Lower leg skin (tissue), 4 donors: Measurements from ENCODE around the gene RPTOR. TPM values are rescaled to one million over a fixed set of nuclear protein-coding genes. Genes with fewer than 3 reads are reported as not detected.

Experiments
- DNase-seq, 2 donors: peaks; one replicate each; pipeline ENCODE4 v3.0.0-alpha.2; 2019; ENCODE audit warnings: low spot score in 2 of 2
- H3K4me3 ChIP-seq: fragments of 200-600 bp; sonication (generic); 2 replicates; pipeline ENCODE4 v1.5.1; 2017; ENCODE audit warnings: mild to moderate bottlenecking, low read depth; ENCODE audit not compliant: poor library complexity, severe bottlenecking
- CTCF ChIP-seq, 3 donors: fragments of 450-650 bp; IDR thresholded peaks; one replicate each; pipeline ENCODE4 v1.5.1; 2016; ENCODE audit warnings: antibody characterized with exemption in 3 of 3, mild to moderate bottlenecking in 3 of 3, moderate library complexity in 2 of 3
- POLR2A ChIP-seq, 2 donors: fragments of 450-650 bp; IDR thresholded peaks; one replicate each; pipeline ENCODE4 v1.6.1; 2016 to 2017; ENCODE audit warnings: antibody characterized with exemption in 2 of 2, mild to moderate bottlenecking in 1 of 2, moderate library complexity in 1 of 2
- WGBS, 2 donors: methylation state at CpG; one replicate each; pipeline ENCODE4 v1.1.5; 2018; 5-methylcytosine and 5-hydroxymethylcytosine counted together
- intact Hi-C: fragments of 100-400 bp; cut with DNase I; formaldehyde crosslinking; loops from one replicate; pipeline ENCODE4 v1.15.0; 2023; ENCODE audit warnings: low total_unique reads
- total RNA-seq, 4 donors: library from RNA; depleted of rRNA; stranded (reverse); fragments of >200 nt; gene quantifications; one replicate each; pipeline ENCODE4 v1.1.0, GENCODE V29; 2016

The RPTOR gene
- total RNA-seq, 4 donors from 2014 or later: 30.7 to 68.2 (median 39.8) TPM

GRCh38 chr17:80937462-80938381 lies 393.1 kb downstream of the RPTOR start:
- 86 to 90% methylated on average over 28 of the region's 28 CpGs for WGBS, 2 donors
- intact Hi-C loops: no loop called here
- H3K4me3 ChIP-seq: no peak overlapping the region
- DNase-seq: no peak
- TF ChIP-seq POLR2A (IDR thresholded peaks at IDR 0.05) (no peak), CTCF (IDR thresholded peaks at IDR 0.05) (no peak)

GRCh38 chr17:80938556-80938955 lies 393.9 kb downstream of the RPTOR start:
- WGBS, 2 donors: 82 to 83% methylated on average over 12 of the region's 12 CpGs
- intact Hi-C loops: no loop called here

GRCh38 chr17:80939151-80940145 lies 394.8 kb downstream of the RPTOR start:
- WGBS, 2 donors: 95 to 96% methylated on average over 27 of the region's 27 CpGs
- DNase-seq: no peak
- TF ChIP-seq POLR2A (IDR thresholded peaks at IDR 0.05): no peak
- TF ChIP-seq CTCF (IDR thresholded peaks at IDR 0.05): no peak
- intact Hi-C loops: no loop called here
- no peak overlapping the region for H3K4me3 ChIP-seq

More at GRCh38 chr17:80938556-80938955, 393.9 kb downstream of the RPTOR start:
- DNase-seq: no peak
- TF ChIP-seq POLR2A (IDR thresholded peaks at IDR 0.05) (no peak), CTCF (IDR thresholded peaks at IDR 0.05) (no peak)
- no peak overlapping the region for H3K4me3 ChIP-seq

- intact Hi-C loops: no loop called here
- WGBS, 2 donors: 90 to 97% methylated on average over 35 to 36 of the region's 38 CpGs
- no peak for DNase-seq
- H3K4me3 ChIP-seq: no peak overlapping the region
- no peak for TF ChIP-seq CTCF (IDR thresholded peaks at IDR 0.05)
- no peak for TF ChIP-seq POLR2A (IDR thresholded peaks at IDR 0.05)
Measured at GRCh38 chr17:80940171-80941123, 395.8 kb downstream of the RPTOR start.

- intact Hi-C loops: no loop called here
- WGBS, 2 donors: 95 to 97% methylated on average over 11 to 12 of the region's 12 CpGs
- TF ChIP-seq POLR2A (IDR thresholded peaks at IDR 0.05) (no peak), CTCF (IDR thresholded peaks at IDR 0.05) (no peak)
- DNase-seq: no peak
- no peak overlapping the region for H3K4me3 ChIP-seq
Measured at GRCh38 chr17:80941171-80941570, 396.5 kb downstream of the RPTOR start.
